Body of pancreas (tissue), 4 donors: ENCODE results near the gene PTPRN.

Experiments
- POLR2A ChIP-seq, 3 donors: fragments of 450-650 bp; IDR thresholded peaks; one replicate each; pipeline ENCODE4 v1.6.1; 2016; ENCODE audit warnings: antibody characterized with exemption in 3 of 3, mild to moderate bottlenecking in 2 of 3
- TF ChIP-seq, protein P1 (sequence below), 7 experiments: fragments of 450-650 bp in 4 of 7; fragments of 200-600 bp in 3 of 7; sonication (generic) in 3 of 7; IDR thresholded peaks; one replicate each; pipeline ENCODE4 v1.5.1; 2016 to 2019; ENCODE audit warnings: antibody characterized with exemption in 7 of 7

DNA sequence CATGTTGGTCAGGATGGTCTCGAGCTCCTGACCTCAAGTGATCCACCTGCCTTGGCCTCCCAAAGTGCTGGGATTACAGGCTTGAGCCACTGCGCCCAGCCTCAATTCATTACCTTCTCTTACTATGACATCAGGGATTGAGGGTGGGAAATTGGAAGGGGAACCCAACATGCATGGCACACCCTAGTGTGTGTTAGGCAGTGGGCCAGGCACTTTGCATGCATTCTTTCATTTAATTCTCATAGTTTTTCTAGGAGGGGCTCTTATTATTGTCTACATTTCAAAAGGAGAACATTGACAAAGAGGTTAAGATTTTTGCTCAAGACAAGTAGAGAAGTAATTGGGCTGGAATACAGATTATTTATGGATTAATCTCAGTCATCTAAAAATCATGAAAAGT lies 40.9 kb downstream of the PTPRN start:
- TF ChIP-seq, protein P1, sequence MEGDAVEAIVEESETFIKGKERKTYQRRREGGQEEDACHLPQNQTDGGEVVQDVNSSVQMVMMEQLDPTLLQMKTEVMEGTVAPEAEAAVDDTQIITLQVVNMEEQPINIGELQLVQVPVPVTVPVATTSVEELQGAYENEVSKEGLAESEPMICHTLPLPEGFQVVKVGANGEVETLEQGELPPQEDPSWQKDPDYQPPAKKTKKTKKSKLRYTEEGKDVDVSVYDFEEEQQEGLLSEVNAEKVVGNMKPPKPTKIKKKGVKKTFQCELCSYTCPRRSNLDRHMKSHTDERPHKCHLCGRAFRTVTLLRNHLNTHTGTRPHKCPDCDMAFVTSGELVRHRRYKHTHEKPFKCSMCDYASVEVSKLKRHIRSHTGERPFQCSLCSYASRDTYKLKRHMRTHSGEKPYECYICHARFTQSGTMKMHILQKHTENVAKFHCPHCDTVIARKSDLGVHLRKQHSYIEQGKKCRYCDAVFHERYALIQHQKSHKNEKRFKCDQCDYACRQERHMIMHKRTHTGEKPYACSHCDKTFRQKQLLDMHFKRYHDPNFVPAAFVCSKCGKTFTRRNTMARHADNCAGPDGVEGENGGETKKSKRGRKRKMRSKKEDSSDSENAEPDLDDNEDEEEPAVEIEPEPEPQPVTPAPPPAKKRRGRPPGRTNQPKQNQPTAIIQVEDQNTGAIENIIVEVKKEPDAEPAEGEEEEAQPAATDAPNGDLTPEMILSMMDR (IDR thresholded peaks at IDR 0.05) = no peak
- TF ChIP-seq POLR2A (IDR thresholded peaks at IDR 0.05) = no peak
